Endometrial microvascular endothelial cells (primary cell): ENCODE measurements around the gene LMNTD1. TPM values are rescaled to one million over a fixed set of nuclear protein-coding genes. Genes with fewer than 3 reads are reported as not detected.
"Not testable (repeated sequence)": the region's sequence is repeated elsewhere in the genome, so short reads cannot be mapped to it uniquely, and the experiment has no call there.

Source experiments
- in situ Hi-C: cut with HindIII; loops from 2 replicates; pipeline ENCODE4 v1.10.0; 2017; ENCODE audit warnings: low sequenced_read_pairs, low pct_unique_long_range_greater_than_20kb; ENCODE audit errors: inconsistent ontology term
- total RNA-seq: library from RNA; depleted of rRNA; stranded (reverse); fragments of >200 nt; gene quantifications from one replicate; pipeline ENCODE4 v1.2.3, GENCODE V29; 2015; ENCODE audit errors: inconsistent ontology term

Gene LMNTD1
- total RNA-seq, 1 donor from 2014 or later: not detected

DNA sequence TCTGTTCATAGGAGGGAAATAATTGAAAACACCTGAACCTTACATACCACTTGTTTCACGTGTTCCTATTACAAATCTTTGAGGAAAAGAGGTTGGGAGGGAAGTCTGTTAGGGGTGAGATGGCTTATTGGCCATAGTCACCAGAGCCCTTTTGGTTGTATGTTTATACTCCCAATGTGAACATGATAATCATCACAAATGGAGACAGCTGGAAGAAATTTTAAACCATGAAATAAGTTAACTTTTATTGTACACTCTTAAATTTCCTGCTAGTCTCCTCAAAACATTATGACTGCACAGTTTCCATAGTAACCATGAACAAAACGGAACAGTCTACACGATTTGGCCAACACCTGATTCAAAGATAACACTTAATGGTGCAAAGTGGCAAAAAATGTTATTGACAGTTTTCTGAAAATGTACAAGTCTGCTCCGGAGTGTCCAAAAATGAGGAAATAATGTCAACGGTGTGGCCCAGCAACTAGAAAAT lies 56.9 kb downstream of the LMNTD1 start:
- in situ Hi-C loops: no loop called here

DNA sequence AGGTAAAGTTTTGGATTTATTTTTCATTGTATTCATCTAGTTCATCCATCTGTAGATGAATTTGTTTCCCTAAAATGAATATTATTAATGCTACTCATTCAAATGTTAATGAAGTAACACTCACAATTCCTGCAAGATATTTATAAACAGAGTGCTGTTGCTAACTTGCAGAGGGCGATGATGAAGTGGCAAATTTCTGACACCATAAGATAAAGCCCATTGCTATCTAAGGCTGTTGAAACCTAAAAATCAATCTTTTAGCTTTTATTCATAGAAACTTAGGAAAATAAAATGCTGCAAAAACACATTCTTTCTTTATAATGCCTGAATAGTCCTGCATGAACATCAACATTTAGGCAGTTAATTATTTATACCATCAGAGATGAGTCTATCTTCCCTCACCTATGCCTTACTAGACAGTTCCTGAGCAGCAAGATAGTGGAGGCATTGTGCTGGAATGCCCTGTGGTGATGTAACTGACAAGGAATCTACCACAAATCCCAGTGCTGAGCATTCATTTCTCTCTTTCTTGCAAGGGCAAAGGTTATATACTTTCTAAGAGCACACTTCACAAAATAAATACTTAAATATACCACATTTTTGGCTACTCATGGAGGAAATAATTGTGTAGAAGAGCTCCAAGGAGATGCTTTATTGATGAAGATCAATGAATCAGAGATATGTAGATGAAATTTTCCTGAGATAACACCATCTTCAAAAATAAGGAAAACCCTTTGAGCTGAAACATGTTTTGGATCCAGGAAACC lies 57.6 kb downstream of the LMNTD1 start:
- in situ Hi-C loops: no loop called here

DNA sequence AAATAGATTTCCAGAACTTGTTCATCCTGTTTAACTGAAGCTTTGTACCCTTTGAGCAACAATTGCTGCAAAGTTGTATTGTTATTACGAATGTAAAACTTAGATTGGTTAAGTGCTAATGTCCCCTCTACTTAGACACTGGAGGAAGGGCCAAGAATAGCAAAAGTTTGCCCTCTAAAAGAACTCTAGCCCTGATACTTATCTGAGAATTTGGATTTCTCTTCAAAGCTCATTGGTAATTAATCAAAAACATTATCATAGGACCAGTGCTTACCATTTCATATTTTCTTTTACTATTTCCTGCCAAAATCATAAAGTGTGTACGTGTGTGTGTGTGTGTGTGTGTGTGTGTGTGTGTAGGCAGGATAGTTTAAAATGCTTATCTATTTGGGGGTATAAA lies 58.2 kb downstream of the LMNTD1 start:
- in situ Hi-C loops: no loop called here

DNA sequence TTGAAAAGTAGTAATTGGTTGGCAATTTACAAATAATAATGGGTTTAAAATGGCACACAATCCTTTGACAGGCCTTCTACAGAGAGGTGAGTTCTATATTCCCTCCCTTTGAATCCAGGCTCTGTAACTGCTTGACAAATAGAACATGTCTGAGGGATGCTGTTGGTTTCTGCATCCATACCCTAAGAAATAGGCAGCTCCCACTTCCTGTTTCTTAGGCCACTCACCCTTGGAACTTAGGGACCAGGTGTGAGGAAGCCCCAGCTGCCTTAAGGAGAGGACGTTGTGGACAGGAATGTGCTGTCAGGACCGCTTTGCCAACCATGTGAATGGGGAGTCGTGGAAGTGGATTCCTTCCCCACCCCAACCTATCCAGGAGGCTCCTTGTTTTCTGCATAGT lies 59.4 kb downstream of the LMNTD1 start:
- in situ Hi-C loops: no loop called here

DNA sequence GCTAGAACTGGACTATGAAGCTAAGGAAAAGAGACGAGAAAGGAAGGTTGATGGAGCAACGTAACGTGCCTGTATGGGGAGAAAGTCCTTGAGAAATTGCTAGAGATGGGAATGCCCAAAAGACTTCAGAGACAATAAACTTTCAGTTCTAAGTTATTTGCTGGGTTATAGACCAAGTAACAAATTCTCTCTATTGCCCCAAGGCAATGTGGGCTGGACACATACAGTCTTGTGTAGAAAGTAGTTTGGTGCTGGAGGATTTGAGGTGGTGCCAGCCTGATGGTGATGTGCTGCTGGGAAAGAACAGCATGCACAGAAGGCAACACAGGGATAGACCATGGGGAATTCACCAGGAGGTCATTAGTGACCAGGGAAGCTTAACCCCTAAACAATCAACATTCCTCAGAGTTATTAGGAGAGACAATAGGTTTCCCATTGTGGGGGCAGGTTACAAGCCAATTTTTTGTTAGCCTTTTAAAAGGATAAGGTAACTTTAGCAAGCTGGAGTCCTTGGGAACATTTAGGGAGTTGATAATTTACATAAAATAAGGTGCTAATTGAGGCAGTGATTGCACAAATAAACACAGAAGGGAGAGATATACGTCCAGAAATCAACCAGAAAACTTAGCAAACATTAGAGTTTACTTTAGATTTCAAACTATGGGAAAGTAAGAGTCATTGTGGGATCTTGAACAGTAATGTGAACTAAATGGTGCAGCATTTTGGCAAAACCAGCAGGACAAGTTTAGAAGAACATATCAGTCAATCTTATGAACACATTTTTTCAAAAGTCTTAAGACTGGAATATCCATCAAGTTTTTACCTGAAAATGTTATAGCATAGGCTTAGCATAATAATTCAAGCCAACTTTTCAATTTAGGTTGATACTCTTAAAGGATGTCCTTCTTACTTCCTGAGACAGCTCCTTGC lies 61.4 kb downstream of the LMNTD1 start:
- in situ Hi-C loops: no loop called here

DNA sequence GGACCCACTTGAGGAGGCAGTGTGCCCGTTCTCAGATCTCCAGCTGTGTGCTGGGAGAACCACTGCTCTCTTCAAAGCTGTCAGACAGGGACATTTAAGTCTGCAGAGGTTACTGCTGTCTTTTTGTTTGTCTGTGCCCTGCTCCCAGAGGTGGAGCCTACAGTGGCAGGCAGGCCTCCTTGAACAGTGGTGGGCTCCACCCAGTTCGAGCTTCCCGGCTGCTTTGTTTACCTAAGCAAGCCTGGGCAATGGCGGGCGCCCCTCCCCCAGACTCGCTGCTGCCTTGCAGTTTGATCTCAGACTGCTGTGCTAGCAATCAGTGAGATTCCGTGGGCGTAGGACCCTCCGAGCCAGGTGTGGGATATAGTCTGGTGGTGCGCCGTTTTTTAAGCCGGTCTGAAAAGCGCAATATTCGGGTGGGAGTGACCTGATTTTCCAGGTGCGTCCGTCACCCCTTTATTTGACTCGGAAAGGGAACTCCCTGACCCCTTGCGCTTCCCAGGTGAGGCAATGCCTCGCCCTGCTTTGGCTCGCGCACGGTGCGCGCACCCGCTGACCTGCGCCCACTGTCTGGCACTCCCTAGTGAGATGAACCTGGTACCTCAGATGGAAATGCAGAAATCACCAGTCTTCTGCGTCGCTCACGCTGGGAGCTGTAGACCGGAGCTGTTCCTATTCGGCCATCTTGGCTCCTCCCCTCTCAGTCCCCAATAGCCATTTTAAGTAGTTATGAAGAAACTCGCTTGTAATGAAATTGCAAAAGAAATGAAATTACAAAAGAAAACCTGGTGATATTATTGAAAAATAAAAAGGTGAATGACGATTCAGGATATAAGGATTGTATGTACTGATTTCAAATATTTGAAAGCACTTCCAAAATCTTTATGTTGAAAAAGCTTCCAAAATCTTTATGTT lies 63.9 kb downstream of the LMNTD1 start:
- in situ Hi-C loops: not testable (repeated sequence)

DNA sequence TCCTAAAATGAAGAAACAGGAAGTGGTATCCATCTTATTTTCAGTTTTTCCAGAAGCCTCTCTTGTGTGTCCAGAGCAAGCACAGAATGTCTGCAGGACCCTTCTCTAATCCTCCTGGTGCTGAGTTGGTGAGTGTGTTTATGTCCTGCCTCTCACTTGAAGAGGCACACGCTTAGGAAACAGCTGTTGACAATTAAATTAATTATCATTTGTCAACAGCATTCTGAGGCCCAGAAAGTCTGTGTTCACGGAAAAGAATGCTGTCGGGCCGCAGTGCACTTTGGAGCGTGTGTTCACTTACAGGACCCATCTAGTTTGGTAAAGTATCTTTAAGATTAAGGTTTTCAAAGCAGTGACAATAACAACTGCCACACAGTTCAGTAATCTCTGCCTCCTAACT lies 70.5 kb downstream of the LMNTD1 start:
- in situ Hi-C loops: no loop called here

DNA sequence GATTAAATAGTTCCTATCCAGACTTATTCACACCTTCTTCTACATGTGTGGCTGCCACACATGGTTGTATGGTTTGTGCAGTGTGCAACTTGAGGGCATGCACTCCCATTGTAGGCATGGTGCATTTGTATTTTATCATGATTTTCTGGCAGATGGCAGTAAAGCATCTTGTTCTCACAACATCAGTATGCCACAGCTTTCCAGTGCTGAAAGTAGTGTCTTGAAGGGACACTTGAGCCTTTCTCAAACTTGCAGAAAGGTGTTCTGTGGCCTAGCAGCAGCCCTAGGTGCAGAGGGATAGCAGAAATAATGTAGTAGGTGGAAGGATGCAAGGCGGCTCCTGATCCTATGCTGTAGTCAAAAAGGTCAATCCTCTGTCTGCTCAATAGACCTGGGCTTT lies 72.9 kb downstream of the LMNTD1 start:
- in situ Hi-C loops: no loop called here

DNA sequence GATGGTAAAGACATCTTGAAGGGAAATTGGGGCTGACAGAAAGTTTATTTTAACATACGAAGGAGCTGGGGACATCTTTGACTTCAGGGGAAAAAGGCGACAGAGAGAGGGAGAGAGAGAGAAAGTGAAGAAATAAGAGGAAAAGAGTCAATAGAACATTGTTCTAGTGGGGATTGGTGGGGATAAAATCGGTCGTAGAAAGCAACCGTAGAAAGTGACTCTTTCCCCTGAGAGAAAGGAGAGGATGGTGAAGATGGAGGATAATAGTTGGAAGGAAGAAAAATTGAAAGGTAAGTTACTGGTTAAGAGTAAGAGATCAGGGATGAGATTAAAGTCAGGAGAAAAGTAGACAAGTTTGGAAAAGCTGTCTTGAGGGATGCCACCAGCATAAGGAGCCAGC lies 75.9 kb downstream of the LMNTD1 start:
- in situ Hi-C loops: no loop called here

DNA sequence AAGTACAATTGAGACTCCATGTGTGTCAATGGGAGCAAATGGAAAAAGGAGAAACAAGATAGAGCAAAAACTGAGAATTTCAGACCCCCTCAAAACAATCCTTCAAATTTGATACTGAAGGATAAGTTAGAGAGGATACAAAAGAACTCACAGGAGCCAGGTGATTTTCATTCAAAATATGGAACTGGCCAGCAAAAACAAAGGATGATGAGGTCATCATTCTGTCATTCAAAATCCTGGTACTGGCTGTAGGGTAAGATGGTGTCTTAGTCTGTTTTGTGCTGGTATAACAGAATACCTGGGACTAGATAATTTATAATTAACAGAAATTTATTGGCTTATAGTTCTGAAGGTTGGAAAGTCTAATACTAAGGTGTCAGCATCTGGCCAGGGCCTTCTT lies 80.6 kb downstream of the LMNTD1 start:
- in situ Hi-C loops: no loop called here

DNA sequence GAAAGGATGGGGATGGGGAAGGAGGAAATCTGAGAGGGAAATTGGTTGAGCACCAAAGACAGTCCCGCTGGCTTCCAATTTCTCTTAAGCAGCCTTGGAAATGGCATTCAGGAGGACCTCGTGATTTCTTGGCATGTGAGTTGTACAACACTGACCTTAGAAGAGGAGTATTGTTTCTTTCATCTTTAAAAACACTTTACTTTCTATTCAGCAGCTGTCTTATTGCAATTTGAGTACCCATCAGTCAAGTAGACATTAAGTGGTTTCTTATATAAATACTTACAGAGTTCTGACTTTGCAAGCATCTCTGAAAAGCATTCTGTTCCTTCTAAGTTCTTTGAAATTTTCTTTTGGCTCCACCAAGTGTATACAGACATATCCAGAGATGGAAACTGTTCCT lies 83.2 kb downstream of the LMNTD1 start:
- in situ Hi-C loops: no loop called here

DNA sequence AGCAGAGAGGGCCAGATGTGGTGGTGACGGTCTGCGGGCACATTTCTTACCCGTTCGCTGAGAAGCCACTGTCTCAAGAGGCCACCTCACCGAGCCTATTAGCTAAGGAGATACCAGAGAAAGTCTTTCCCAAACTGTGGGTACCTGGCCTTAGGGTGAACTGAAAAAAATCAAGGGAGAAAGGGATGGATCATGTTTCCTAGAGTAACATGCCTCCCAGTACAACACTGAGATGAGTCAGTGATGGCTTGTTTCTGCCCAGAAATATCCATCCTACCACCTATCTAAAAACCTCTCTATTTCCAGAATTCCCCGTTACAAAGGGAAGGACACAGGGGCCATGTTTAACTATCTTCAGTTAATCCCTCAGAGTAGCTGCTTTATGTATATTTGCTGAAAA lies 83.7 kb downstream of the LMNTD1 start:
- in situ Hi-C loops: no loop called here

DNA sequence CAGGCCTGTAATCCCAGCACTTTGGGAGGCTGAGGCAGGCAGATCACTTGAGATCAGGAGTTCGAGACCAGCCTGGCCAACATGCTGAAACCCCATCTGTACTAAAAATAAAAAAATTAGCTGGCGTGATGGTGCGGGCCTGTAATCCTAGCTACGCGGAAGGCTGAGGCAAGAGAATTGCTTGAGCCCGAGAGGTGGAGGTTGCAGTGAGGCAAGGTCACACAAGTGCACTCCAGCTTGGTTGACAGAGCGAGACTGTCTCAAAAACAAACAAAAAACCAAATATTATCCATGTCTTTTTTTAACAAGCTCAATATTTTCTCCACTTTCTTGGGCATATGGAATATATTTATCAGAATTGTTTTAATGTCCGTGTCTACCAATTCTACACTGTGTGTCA lies 89.6 kb downstream of the LMNTD1 start:
- in situ Hi-C loops: no loop called here

DNA sequence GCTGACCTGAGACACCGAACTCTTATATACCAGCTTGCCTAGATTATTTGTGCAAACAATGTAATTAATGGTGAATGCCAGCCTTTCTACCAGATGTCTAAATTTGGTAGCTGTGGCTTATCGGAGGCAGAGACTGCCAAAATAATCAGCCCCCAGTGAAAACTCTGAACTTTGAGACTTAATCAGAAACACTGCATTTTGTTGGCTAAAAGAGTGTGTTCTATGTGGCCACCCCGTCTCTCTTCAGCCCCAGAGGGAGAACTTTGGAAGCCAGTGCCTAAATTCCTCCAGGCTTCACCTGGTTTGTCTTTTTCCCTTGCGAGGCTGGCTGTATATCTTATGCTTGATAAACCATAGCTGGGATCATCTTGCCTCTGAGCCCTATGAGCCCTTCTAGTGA lies 90.1 kb downstream of the LMNTD1 start:
- in situ Hi-C loops: no loop called here

DNA sequence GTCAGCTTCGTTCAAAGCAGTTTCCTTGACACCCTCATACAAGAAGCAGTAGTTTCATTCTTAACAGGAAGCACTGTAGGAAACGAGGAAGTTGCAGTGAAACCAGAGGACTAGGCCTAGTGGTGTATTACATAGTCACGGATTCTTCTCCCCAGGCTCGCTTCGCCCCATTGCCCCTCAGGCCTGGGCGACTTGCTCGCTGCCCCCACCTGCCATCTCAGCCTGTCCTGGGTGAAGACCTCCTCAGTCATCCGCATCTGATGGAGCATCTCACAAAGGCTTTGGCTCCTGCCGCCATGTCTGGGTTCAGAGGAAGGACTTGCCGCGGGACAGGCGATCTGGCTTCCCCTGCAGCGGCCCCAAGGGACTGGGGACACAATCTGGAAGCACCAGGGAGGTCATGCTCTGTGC lies 93.5 kb downstream of the LMNTD1 start:
- in situ Hi-C loops: no loop called here

DNA sequence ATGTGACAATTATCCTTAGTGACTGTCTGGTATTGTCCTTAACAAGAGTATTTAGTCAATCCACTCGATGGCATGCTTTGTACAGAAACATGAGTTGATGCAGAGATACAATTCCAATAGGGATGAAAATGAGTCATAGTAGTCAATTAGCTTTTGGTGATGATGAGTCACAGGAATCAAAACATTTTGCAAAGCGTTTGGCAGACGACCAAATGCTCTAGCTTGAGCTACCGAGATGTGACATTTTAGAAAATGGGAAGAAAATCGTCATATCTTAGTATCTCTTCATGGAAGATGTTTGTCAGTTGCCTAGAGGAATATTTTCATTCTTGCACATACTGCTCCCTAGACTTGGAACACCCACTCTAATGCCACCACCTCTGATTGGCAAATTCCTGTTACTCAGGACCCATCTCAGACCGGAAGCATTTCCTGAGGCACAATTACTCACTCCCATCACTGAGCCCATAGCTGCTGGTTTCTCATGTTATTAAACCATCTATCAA lies 95.0 kb downstream of the LMNTD1 start:
- in situ Hi-C loops: no loop called here

DNA sequence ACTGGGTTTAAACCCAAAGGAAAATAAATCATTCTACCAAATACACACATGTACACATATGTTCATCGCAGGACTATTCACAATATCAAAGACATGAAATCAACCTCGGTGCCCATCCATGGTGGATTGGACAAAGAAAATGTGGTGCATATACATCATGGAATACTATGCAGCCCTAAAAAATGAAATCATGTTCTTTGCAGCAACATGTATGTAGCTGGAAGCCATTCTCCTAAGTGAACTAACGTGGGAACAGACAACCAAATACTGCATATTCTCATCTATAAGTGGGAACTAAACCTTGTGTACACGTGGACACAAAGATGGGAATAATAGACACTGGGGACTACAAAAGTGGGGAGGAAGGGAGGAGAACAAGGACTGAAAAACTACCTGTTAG lies 96.6 kb downstream of the LMNTD1 start:
- in situ Hi-C loops: no loop called here

DNA sequence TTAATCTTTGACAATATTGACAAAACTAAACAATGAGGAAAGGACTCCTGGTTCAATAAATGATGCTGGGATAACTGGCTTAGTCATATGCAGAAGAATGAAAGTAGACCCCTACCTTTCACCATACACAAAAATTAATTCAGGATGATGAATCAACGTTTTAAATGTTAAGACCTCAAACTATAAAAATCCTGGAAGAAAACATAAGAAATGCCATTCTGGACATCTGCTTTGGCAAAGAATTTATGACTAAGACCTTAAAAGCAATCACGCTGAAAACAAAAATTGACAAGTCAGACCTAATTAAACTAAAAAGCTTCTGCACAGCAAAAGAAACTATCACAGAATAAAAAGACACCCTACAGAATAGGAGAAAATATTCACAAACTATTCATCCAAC lies 97.4 kb downstream of the LMNTD1 start:
- in situ Hi-C loops: no loop called here

DNA sequence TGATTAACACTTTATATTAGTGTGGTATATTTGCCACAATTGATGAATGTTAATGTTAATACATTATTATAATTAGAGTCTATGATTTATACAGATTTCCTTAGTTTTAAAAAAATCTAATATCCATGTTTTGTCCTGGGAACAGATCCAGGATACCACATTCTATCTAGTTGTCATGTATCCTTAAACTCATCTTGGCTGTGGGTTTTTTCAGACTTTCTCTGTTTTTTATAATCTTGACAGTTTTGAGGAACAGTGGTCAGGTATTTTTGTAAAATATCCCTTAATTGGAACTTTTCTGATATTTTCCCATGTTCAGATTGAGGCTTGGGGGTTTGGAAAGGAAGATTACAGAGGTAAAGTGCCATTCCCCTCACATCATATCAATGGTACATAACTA lies 104.1 kb downstream of the LMNTD1 start:
- in situ Hi-C loops: no loop called here
